Bone marrow (tissue), 2 donors: ENCODE data around the gene SLC26A9.
A peak's percentile ranks its signal among the peaks of the same experiment; 100 is the strongest.

Source experiments
- DNase-seq, 2 donors: peaks; one replicate each; lab custom pipeline; 2025; lab: John Stamatoyannopoulos, UW

SLC26A9 gene

GRCh38 chr1:205973377-205974232 lies 30.3 kb upstream of the SLC26A9 start:
- DNase-seq = no peak

DNA sequence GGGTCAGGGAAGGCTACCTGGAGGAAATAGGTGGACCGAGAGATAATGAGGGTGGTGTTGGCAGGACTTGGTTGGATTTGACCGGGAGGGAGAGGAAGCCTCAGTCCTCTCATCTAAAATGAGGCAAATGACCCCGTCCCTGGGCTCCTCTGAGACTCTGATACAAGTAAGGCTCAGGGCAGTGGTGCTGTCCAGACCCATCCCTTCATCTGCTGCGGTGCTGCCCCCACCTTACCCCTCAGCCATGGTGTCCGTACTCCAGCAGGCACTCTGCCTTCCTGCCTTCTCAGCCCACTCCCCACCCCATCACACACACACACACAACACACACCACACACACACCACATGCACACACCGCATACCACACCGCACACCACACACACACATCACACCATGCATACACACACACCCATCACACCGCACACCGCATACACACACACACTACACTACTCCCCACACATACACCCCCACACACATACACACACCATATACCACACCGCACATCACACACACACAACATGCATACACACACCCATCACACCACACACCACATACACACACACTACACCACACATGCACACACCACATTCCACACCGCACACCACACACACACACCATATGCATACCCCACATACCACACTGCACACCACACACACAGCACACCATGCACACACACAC lies 29.4 kb upstream of the SLC26A9 start:
- no peak for DNase-seq

DNA sequence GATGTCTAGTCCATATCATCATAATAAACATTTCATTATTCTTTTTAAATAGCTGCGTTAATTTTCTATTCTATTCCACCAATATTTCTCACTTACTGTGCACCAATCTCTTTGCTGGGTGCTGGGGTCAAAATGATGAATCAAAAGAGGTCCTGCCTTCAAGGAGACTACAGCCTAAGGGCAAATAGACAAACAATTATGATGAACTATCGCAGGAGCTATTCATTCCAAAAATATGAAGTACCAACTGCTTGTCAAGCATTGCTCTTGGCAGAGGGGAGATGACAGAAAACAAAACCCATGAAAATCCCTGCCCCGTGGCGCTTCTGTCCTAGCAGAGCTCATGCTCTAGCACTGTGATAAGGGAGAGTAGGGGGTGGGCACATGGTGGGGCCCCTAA lies 28.8 kb upstream of the SLC26A9 start:
- DNase-seq = no peak

DNA sequence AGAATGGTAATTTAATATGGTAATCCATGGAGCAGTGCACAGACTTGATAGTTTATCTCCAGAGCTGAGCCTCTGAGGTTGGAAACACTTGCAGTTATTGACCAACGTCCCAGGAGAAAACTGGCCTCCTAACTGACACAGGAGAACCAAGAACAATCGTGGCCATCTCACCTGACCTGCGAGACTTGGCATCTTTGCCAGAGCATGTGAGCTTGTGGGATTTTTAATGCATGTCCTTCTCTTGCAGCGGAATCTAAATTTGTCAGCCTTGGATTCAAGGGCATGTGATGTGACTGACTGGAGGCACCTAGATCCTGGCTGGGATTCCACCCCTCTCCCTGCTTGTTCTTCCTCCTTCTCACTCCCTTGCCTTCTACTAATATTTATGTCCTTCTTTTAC lies 27.8 kb upstream of the SLC26A9 start:
- no peak for DNase-seq

GRCh38 chr1:205970486-205970885 lies 27.2 kb upstream of the SLC26A9 start:
- no peak for DNase-seq

DNA sequence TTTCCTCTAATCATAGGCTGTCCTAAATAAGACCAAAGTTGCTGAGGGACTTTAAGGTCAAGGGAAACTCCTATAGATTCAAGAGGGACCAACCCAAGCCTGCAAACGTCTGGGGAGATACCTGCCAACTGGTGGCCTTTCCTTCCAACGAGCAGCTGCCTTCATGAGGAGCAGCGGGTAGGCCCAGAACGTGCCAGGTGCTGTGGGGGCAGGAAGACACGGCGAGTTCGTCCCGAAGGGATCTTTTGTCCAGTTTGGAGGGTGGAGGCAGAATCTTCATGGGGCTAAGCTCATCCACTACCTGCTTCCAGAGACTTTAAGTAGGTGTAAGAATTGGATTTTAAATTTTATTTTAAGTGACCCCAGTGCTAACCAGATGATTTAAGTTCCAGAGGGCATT lies 26.0 kb upstream of the SLC26A9 start:
- DNase-seq = no peak

DNA sequence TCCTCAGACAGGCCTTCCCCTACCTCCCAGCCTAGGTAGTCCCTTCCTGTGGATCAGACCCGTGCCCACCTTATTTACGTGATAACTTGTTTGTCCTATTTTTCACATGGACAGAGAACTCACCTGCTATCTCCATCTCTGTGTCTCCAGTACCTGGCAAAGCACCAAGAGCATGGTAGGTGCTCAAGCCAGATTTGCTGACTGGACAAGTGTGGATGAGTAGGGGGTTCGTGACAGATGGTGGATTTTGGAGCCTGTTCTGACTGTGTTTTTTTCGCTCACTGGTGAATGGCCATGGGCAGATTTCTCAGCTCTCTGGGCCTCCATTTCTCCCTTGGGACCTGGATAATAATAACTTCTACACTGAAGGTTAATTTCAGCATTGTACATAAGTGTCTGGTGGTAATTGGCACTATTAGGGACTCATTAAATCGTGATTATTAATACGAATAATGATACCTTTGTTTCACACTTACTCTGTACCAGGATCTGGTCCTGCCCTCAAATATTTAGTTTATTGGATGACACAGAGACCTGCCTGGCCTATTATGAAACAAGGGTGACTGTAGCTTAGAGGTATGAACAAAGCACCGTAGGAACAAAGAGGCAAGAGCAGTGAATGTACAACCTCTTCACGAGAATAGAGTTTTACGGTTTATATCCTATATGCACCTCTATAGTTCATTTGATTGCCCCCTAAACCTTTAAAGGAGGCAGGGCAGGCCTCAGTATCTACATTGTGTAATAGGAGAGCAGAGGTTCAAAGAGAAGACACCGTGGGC lies 24.5 kb upstream of the SLC26A9 start:
- DNase-seq = no peak

DNA sequence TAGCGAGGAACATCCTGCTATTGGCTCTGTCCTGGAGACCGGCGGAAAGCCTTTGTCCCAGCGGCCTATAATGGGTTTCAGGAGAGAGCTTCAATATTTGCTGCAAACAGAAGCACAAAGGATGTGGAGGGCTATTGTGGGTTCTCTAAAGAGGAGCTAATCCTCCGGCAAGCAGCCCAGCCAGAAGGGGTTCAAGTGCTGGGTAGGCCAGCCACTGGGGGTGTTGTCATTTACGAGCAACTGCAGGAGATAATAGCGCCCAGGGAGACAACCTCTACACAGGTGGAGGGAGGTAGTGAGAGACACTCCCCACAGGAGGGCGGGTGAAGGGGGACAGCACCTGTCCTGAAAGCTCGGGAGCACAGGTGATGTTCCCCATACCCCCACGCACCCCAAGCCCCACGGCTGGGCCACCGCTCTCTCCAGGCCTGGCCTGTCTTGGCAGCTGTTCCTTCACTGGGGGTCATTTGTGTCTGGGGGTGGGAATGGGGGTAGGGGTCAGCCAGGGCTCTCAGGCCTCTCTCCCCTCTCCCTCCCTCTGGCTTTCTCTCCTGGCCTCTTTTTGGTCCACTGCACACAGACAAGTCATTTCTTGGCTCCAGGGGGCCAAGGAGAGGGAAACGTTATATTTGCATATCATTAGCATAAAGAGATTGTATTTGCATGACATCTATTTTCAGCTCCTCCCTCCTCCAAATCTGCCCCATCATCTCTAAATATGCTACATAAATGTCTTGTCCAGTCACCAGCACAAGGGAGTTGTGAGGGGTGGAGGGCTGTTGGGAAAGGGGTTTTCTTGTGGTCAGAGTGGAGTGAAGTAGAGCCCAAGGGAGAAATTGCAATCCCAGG lies 22.0 kb upstream of the SLC26A9 start:
- no peak for DNase-seq

DNA sequence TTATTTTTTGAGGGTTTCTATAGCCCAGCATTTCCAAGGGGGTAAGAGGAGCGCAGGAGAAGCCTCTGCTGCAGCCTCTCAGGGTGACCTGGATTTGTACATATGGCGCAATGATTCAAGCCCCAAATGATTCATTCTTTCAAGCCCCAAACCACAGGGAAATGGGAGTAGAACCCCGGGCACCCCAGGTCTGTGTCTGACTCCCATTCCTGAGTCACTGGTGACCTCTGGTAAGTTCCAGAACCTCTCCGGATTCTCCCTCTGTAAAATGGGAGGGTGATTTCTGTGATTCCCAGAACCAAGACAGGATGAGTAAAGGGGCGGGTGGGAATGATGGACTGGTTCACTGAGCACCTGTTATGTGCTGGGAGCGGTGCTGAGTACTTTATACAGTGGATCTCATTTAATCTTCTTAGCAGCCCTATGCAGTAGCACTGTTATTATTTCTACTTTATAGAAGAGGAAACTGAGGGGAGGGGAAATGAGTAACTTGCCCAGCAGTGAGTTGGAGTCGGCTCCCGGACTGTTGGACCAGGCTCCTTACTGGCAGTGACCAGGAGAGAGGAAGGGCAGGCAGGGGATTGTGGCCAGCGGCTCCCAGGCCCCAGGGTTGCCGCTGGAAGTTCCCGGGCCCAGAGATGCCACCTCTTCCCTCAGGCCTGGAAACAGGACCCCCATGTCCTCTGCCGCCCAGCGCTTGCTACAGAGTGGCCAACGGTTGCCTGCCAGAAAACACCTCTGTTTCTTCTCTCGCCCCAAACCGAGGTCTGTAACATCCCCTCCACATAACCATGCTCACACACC lies 20.3 kb upstream of the SLC26A9 start:
- peak in 1 of 2 donors; percentile 37 for DNase-seq

DNA sequence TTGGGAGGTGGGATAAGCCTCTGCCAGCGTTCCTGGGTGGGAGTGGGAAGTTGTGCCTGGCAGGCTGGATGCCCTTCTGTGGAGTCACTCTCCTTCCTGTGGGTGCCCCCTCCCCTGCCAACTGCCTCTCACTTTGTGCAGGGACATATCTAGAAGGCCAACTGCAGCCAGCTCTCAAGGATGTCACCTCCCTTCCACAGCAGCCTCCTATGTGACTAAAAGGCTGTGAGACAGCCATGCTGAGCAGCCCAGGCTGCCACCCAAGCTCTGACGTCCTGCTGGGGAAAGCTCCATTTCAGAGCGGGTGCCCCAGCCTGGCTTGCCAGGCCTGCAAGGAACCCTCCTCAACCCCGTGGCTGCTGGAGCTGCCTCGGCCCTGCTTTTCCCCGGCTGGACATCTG lies 19.6 kb upstream of the SLC26A9 start:
- DNase-seq = no peak

DNA sequence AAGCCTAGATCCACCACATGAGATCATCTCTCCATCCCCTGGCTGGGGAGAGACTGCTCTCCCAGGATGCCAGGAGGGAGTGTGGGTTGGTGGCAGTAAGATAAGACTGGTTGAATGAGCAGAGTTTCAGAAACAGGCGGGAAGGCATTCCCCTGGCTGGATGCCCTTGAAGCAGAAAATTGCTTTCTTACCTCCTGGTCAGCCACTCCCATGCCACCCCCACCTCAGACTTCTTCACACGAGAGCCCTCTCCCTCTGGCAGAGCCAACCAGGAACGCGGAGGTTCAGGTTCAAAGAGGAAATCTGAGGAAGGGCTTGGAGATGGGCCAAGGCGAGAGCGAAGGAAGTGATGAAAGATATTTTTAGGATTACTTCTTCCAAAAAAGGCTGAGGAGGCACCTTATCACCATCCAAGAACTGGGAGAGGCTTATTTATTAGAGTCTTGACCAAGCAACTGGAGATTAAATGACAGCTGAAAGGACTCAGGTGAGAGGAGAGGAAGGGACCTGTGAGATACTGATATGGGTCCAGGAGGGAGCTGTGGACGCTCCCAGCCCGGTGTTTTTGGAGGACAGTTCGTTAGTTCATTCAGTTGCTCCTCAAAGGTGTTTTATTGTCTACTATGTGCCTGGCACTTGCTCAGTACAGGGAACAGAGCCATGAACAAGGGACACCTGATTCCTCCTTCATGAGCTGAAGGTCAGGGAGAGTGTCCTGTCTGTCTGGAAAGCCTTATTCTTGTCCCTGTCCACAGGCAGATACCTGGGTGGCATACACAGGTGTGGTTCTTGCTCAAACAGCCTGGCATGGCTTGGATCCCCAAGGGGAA lies 18.9 kb upstream of the SLC26A9 start:
- DNase-seq = peak in 1 of 2 donors; percentile 7

DNA sequence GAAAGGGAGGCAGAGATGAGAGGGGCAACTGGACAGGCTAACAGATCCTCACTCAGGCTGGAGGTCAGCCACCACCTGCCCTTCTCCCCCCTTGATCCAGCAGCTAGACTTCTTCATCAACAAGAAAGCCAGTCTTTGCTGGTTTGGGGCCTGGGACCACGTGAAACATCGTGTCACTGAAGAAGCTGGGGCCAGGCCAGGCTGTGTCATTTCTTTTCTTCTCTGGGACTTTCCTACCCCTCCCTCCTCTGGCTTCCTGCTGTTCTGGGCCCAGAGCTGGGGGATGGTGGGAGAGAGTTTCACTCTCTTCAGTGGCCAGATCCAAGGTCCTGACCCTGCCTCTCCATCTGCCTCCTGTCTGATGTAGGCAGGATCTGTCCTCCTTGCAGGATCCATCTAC lies 18.1 kb upstream of the SLC26A9 start:
- peak; percentile 21 to 63 for DNase-seq

- no peak for DNase-seq
Observed at GRCh38 chr1:205959789-205960188, 16.5 kb upstream of the SLC26A9 start.

- no peak for DNase-seq
Observed at GRCh38 chr1:205955499-205955898, 12.2 kb upstream of the SLC26A9 start.

- no peak for DNase-seq
Observed at GRCh38 chr1:205954819-205955404, 11.7 kb upstream of the SLC26A9 start.

DNA sequence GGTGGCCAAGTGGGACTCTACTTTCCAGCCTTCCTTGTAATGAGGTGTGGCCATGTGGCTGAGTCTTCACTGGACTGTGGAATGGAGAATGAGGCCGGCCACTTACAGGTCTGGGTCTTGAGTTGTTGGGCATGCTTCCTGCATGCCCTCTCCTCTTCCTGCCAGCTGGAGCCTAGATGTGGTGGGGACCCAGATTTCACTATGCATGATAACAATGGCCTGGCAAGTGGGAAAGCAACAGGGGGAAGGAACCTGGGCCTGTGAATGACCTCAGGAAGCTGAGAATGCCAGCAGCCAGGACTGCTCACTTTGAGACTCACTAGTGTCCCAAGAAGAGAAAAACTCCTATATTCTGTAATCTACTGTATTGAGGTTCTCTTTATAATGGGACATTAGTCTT lies 8.5 kb upstream of the SLC26A9 start:
- DNase-seq = no peak

GRCh38 chr1:205950826-205951549 lies 7.7 kb upstream of the SLC26A9 start:
- peak; percentile 14 to 52 for DNase-seq

GRCh38 chr1:205950280-205950679 lies 7.0 kb upstream of the SLC26A9 start:
- DNase-seq = no peak

DNA sequence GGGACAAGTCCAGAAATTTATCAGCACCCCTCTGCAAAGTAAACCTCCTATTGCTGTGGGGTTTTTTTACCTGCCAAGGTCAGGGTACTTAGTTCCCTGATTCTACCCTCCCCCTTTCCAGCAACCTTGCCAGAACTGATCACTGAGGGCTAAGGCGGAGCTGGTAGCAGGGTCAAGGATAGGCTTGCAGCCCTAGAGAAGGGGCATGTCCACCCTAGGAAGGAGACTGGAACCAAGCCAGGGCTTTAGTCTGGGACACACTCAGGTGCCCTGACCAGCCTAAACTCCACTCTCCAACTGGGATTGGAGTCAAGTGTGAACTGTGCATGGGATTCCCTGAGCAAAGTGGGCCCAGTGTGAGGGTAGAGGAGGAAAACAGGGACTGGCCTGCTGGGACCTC lies 6.5 kb upstream of the SLC26A9 start:
- no peak for DNase-seq
